NOMO-1 treated with dmso at 0.1 percent for 144 hours (cell line): ENCODE measurements around the gene USH1G.
"Not testable (repeated sequence)": the region's sequence is repeated elsewhere in the genome, so short reads cannot be mapped to it uniquely, and the experiment has no call there.

Experiments
- DNase-seq: peaks from one replicate; lab custom pipeline; 2025; ENCODE audit not compliant: unreplicated experiment; lab: John Stamatoyannopoulos, UW

The USH1G gene

GRCh38 chr17:74906214-74906793 is 16.8 kb downstream of the USH1G start:
- not testable (repeated sequence) for DNase-seq

- no peak for DNase-seq
Observed at GRCh38 chr17:74904687-74905409, 18.2 kb downstream of the USH1G start.

GRCh38 chr17:74903671-74904070 is 19.4 kb downstream of the USH1G start:
- no peak for DNase-seq

- DNase-seq, result no peak
Observed at GRCh38 chr17:74903034-74903433, 20.0 kb downstream of the USH1G start.

- no peak for DNase-seq
Observed at GRCh38 chr17:74901353-74902135, 21.5 kb downstream of the USH1G start.

GRCh38 chr17:74900208-74900607 is 22.8 kb downstream of the USH1G start:
- DNase-seq, result no peak

GRCh38 chr17:74898376-74898946 is 24.6 kb downstream of the USH1G start:
- no peak for DNase-seq

GRCh38 chr17:74893936-74894671 is 29.0 kb downstream of the USH1G start:
- DNase-seq, result no peak

- no peak for DNase-seq
Observed at GRCh38 chr17:74892974-74893911, 29.8 kb downstream of the USH1G start, which contains the start of gene FADS6. TSS of gene FADS6 (minus strand) at chr17:74893633. CDS start at chr17:74893595, 38 bp downstream.

GRCh38 chr17:74892013-74892841 is 30.8 kb downstream of the USH1G start:
- no peak for DNase-seq

GRCh38 chr17:74890554-74890953 is 32.5 kb downstream of the USH1G start:
- no peak for DNase-seq

GRCh38 chr17:74888469-74888868 is 34.6 kb downstream of the USH1G start:
- no peak for DNase-seq

- no peak for DNase-seq
Observed at GRCh38 chr17:74883241-74883745, 39.8 kb downstream of the USH1G start.

- no peak for DNase-seq
Observed at GRCh38 chr17:74882517-74883240, 40.4 kb downstream of the USH1G start.

- no peak for DNase-seq
Observed at GRCh38 chr17:74881073-74881472, 42.0 kb downstream of the USH1G start.

- no peak for DNase-seq
Observed at GRCh38 chr17:74879308-74879707, 43.7 kb downstream of the USH1G start.

GRCh38 chr17:74878658-74879057 is 44.4 kb downstream of the USH1G start:
- no peak for DNase-seq
